Testis (tissue), 2 donors: Measurements from ENCODE around the gene ZNF41.

Source experiments
- CTCF ChIP-seq, 3 experiments: fragments of 450-650 bp in 2 of 3; fragments of 200-600 bp in 1 of 3; sonication (generic) in 1 of 3; IDR thresholded peaks; one replicate each; pipeline ENCODE4 v1.5.1; 2016 to 2019; ENCODE audit warnings: antibody characterized with exemption in 3 of 3, mild to moderate bottlenecking in 2 of 3, moderate library complexity in 1 of 3
- POLR2A ChIP-seq: fragments of 450-650 bp; IDR thresholded peaks from one replicate; pipeline ENCODE4 v1.6.1; 2017; ENCODE audit warnings: antibody characterized with exemption, mild to moderate bottlenecking, moderate library complexity

- TF ChIP-seq CTCF (IDR thresholded peaks at IDR 0.05) (no peak), POLR2A (no peak)
Observed at GRCh38 chrX:47484885-47485284, 1.9 kb upstream of the ZNF41 start.
